UCSD-AML1 (cell line): ENCODE measurements around the gene TELO2.
"Not testable (repeated sequence)": the region's sequence is repeated elsewhere in the genome, so short reads cannot be mapped to it uniquely, and the experiment has no call there.

Experiments used
- DNase-seq: peaks from one replicate; lab custom pipeline; 2025; ENCODE audit not compliant: unreplicated experiment; lab: John Stamatoyannopoulos, UW

TELO2 gene

DNA sequence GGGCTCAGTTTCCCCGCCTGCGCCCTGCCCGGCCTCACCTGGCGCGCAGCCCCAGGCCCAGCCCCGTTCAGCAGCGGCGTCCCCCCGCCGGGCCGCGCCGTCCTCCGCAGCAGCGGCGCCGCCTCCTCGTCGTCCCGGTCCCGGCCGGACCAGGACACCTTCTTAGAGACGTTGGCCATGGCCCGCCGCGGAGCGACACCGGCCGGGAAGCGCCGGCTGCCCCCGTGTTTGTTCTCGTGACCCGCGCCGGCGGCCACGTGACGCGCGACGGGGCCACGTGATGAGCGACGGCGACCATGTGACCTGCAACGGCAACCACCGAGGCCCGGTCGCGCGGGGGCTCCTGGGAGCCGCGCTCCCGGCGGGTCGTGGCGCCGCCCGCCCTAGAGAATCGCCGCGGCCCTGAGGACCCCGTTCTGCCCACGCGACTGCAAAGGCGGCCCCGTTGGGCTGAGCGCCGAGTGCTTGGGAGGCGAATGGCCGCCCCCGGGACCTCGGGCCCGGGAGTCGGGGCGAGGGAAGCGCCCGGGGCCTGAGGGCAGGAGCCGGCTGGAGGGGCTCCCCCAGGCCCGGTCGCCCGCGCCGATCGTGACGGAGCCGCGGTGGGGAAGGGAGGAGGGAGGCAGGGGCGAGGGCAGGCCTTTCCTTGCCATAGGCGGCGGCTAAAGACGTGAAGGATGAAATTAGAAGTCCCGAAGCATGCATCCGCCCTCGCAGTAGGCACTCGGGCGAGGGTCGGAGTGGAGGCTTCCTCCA is 18.2 kb upstream of the TELO2 start, which contains the start of gene CLCN7:
Gene CLCN7, minus strand, starts transcription at position 233 of the 756 bp plus-strand sequence. Its CDS starts 54 bp downstream, at position 179.
- DNase-seq: peak; percentile 83

- DNase-seq: no peak
These were observed 17.5 kb upstream of the TELO2 start for GRCh38 chr16:1475552-1476114.

DNA sequence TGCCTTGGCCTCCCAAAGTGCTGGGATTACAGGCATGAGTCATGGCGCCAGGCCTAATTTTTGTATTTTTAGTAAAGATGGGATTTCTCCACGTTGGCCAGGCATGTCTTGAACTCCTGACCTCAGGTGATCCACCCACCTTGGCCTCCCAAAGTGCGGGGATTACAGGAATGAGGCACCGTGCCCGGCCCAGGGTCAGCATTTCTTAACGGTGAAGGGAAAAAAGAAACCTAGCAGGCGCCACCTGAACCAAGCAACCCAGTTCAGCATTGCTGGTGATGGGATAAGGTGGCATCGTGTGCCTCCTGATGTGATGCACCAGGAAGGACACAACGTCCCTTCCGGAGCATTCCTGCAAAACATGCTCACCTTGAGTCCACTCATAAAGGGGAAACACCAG is 16.1 kb upstream of the TELO2 start:
- DNase-seq: no peak

DNA sequence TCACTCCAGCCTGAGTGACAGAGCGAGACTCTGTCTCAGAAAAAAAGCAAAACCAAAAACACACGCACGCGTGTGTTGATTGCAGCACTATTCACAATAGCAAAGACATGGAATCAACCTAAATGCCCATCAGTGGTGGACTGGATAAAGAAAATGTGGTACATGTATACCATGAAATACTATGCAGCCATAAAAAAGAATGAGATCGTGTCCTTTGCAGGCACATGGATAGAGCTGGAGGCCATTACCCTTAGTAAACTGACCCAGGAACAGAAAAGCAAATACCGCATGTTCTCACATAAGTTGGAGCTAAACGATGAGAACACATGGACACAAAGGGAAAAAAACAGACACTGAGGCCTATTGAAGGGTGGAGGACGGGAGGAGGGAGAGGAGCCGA is 14.2 kb upstream of the TELO2 start:
- not testable (repeated sequence) for DNase-seq

GRCh38 chr16:1481906-1482835 is 11.0 kb upstream of the TELO2 start:
- DNase-seq: no peak

GRCh38 chr16:1485847-1486496 is 7.2 kb upstream of the TELO2 start:
- DNase-seq: no peak

- no peak for DNase-seq
These were observed 6.4 kb upstream of the TELO2 start for GRCh38 chr16:1486551-1487390.

DNA sequence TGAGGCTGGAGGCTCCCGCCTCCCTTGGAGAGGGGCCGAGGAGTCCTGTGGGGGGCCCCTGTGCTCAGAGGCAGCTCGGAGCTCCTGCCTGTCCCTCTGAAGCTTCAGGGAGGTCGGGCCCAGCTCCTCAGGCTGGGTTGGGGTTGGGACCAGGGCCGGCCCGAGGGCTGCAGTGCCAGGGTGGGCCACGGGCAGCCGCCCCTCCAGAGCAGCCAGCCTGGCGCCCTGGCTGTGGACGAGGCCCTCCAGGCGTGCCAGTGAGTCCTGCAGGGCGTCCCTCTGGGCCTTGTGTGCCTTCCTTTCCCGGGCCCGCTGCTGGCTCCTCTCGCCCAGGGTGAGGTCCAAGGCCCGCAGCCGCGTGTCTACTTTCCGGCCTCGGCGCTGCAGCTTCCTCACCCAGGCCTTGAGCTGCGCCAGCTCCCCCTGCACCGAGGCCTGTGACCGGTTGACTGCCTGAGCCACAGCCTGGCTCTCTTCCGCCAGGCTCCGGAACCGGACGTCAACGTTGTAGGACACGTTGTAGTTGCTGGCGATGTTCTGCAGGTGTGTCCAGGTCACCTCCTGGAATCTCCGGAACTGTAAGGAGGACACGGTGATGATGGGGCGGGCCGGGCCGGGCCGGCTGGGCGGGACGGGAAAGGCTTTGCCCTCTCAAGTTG is 5.6 kb upstream of the TELO2 start:
- DNase-seq: no peak

DNA sequence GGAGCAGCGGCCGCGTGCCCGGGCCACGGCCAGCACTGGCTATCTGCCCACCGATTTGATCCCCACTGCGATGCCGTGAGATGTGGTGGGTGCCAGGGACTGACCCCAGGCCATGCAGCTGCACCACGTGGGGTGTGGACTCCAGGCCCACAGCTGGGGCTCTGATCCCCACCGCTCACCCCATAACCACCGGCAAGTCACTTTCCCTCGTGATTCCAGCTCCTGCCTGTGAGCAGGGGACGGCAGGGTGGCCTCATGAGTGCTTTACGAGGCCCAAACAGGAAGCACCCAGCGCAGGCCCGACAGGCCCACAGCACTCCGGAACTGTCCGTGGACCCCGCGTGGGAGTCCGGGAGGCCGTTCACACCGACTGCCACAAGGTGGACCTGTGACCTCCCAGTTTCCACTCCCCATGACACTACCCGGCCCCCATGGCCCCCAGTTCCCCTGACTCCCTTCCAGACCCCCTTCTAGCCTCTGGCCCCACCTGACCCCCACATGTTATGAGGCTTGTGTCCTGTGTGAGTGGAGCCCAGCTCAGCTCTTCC is 5.0 kb upstream of the TELO2 start:
- DNase-seq: no peak

- DNase-seq: no peak
These were observed 4.5 kb upstream of the TELO2 start, which contains the start of gene PTX4 for GRCh38 chr16:1488619-1489018. TSS of gene PTX4 (minus strand) at chr16:1488944. CDS start at chr16:1488909, 35 bp downstream.

GRCh38 chr16:1489077-1489476 is 4.1 kb upstream of the TELO2 start:
- DNase-seq: no peak

GRCh38 chr16:1491327-1491726 is 1.8 kb upstream of the TELO2 start:
- no peak for DNase-seq

DNA sequence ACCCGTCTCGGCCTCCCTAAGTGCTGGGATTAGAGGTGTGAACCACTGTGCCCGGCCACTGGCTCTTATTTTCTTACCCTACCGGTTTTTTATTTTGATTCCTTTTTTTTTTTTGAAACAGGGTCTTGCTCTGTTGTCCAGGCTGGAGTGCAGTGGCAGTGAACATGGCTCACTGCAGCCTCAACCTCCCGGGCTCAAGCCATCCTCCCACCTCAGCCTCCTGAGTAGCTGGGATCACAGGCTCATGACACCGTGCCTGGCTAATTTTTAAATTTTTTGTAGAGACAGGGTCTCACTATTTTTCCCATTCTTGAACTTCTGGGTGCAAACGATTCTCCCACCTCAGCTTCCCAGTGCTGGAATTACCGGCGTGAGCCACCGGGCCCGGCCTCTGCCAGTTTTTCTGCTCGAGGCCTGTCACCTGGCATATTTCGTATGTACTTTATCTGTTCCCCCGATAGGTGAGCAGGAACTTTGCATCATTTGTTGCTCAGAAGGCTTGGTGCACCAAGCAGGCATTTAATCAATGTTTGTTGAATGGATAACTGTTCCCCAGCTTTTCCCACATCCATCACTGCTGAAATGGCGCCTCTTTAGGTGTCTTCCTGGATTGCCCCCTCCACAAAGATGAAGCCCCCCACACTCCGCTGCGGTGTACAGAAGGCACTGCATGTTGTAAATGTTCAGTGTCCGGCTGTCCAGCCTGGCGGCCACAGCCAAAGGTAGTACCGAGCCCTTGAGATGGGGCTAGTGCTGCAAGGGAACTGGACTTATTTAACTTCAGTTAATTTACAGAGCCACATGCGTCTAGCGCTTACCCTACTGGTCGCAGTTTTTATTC is 858 bp upstream of the TELO2 start:
- DNase-seq: no peak

GRCh38 chr16:1493746-1494094 is 560 bp downstream of the TELO2 start:
- DNase-seq: no peak

DNA sequence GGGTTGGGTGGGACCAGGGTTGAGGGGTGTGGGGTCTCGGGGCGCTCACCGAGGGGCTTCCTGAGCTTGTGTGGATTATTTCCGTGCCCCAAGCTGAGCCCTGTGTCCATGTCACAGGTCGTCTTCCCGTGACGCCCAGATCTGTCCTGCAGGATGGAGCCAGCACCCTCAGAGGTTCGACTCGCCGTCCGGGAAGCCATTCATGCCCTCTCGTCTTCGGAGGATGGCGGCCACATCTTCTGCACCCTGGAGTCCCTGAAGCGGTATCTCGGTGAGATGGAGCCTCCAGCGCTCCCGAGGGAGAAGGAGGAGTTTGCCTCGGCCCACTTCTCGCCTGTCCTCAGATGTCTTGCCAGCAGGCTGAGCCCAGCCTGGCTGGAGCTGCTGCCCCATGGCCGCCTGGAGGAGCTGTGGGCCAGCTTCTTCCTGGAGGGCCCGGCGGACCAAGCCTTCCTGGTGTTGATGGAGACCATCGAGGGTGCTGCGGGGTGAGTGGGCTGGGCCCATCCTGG is 1.0 kb downstream of the TELO2 start:
- DNase-seq: peak; percentile 25

GRCh38 chr16:1494711-1495110 is 1.6 kb downstream of the TELO2 start:
- DNase-seq: no peak

GRCh38 chr16:1495211-1495888 is 2.2 kb downstream of the TELO2 start:
- DNase-seq: no peak

- no peak for DNase-seq
These were observed 2.7 kb downstream of the TELO2 start for GRCh38 chr16:1495889-1496262.
